H1 (cell line): ENCODE measurements around the gene RERE. TPM values are rescaled to one million over a fixed set of nuclear protein-coding genes. Genes with fewer than 3 reads are reported as not detected.
A peak's percentile ranks its signal among the peaks of the same experiment; 100 is the strongest.

Experiments used
- CTCF ChIA-PET: fragments of 300-600 bp; sonication (Branson Sonifier 250); formaldehyde crosslinking; loops from one replicate; lab custom pipeline; 2021; ENCODE audit not compliant: partially characterized antibody; lab: Charles Lee
- POLR2A ChIA-PET: fragments of 300-600 bp; sonication (Branson Sonifier 250); formaldehyde crosslinking; loops from one replicate; lab custom pipeline; 2021; ENCODE audit warnings: inconsistent platforms; ENCODE audit not compliant: partially characterized antibody; lab: Charles Lee
- DNase-seq, 2 experiments: peaks; one replicate each; pipeline versions ENCODE4 v3.0.0 to v3.0.0-alpha.2; 2010 to 2022; ENCODE audit warnings: low spot score in 2 of 2, low read depth in 1 of 2, mixed read lengths in 1 of 2
- FAIRE-seq: peaks from 2 replicates; lab custom pipeline; 2011; peaks lifted over from hg19 to GRCh38; lab: Jason Lieb, UNC
- H2AFZ ChIP-seq: 2 replicates; pipeline ENCODE4 v1.8.1; 2012; ENCODE audit warnings: low read length, inconsistent platforms
- H2AK5ac ChIP-seq: 2 replicates; pipeline ENCODE4 v1.6.1; 2013; ENCODE audit warnings: low read depth, low read length
- H2BK120ac ChIP-seq: replicated peaks from 2 replicates; pipeline ENCODE3; 2013; ENCODE audit warnings: low read depth, low read length, inconsistent platforms
- H2BK12ac ChIP-seq: 2 replicates; pipeline ENCODE4 v1.6.1; 2013; ENCODE audit warnings: low read depth, low read length
- H2BK15ac ChIP-seq: 2 replicates; pipeline ENCODE4 v1.6.1; 2013; ENCODE audit warnings: low read length
- H2BK20ac ChIP-seq: 2 replicates; pipeline ENCODE4 v1.6.1; 2013; ENCODE audit warnings: low read length
- H2BK5ac ChIP-seq: 2 replicates; pipeline ENCODE4 v1.6.1; 2013; ENCODE audit warnings: low read depth, low read length
- H3K14ac ChIP-seq: 2 replicates; pipeline ENCODE4 v1.6.1; 2013; ENCODE audit warnings: inconsistent platforms; ENCODE audit not compliant: insufficient read length
- H3K18ac ChIP-seq: 2 replicates; pipeline ENCODE4 v1.6.1; 2013; ENCODE audit warnings: low read length; ENCODE audit errors: extremely low read depth
- H3K23ac ChIP-seq: 2 replicates; pipeline ENCODE4 v1.6.1; 2013; ENCODE audit warnings: inconsistent platforms; ENCODE audit not compliant: insufficient read length
- H3K23me2 ChIP-seq: 2 replicates; pipeline ENCODE4 v1.6.1; 2013; ENCODE audit warnings: low read depth, low read length
- H3K27ac ChIP-seq: 2 replicates; pipeline ENCODE4 v1.6.1; 2011; ENCODE audit warnings: low read depth, low read length, inconsistent platforms
- H3K27me3 ChIP-seq, 4 experiments: replicated peaks in 1 of 4; 1 replicate in 1 of 4; 2 replicates in 3 of 4; pipeline versions ENCODE4 v1.6.1 to v1.8.1; 2011 to 2013; ENCODE audit warnings: low read length in 3 of 4, mild to moderate bottlenecking in 3 of 4, inconsistent platforms in 2 of 4, mixed read lengths in 2 of 4, moderate library complexity in 1 of 4; ENCODE audit not compliant: control insufficient read depth in 3 of 4, insufficient read depth in 3 of 4; ENCODE audit errors: extremely low read depth in 1 of 4
- H3K36me3 ChIP-seq, 4 experiments: 2 replicates each; pipeline versions ENCODE4 v1.6.1 to v1.8.1; 2011 to 2013; ENCODE audit warnings: mild to moderate bottlenecking in 4 of 4, low read length in 3 of 4, moderate library complexity in 2 of 4, control low read depth in 1 of 4, inconsistent platforms in 1 of 4; ENCODE audit not compliant: insufficient read depth in 4 of 4, control insufficient read depth in 2 of 4
- H3K4ac ChIP-seq: replicated peaks from 2 replicates; pipeline ENCODE3; 2013; ENCODE audit warnings: low read length, low read depth, mixed read lengths, inconsistent platforms; ENCODE audit not compliant: insufficient read length
- H3K4me1 ChIP-seq, 4 experiments: replicated peaks in 1 of 4; 1 replicate in 1 of 4; 2 replicates in 3 of 4; pipeline versions ENCODE4 v1.6.1 to v1.8.1; 2011 to 2013; ENCODE audit warnings: low read length in 3 of 4, inconsistent platforms in 2 of 4, mixed read lengths in 1 of 4; ENCODE audit not compliant: insufficient read depth in 4 of 4, control insufficient read depth in 3 of 4
- H3K4me2 ChIP-seq, 2 experiments: 2 replicates each; pipeline versions ENCODE4 v1.6.1 to v1.8.1; 2011 to 2013; ENCODE audit warnings: low read depth in 2 of 2, low read length in 2 of 2, control low read depth in 1 of 2, inconsistent platforms in 1 of 2, mild to moderate bottlenecking in 1 of 2; ENCODE audit not compliant: insufficient read depth in 1 of 2
- H3K4me3 ChIP-seq, 4 experiments: fragments of 200-600, 300-600 bp in 1 of 4; sonication (generic), shearing (Covaris generic), sonication (Bioruptor Twin) in 1 of 4; 2 replicates each; pipeline versions ENCODE4 v1.5.1 to v1.8.1; 2011 to 2016; ENCODE audit warnings: low read length in 4 of 4, low read depth in 3 of 4, control low read depth in 2 of 4, inconsistent platforms in 2 of 4, mild to moderate bottlenecking in 2 of 4, mixed read lengths in 1 of 4, moderate library complexity in 1 of 4; ENCODE audit not compliant: insufficient read depth in 2 of 4; ENCODE audit errors: extremely low read depth in 1 of 4
- H3K56ac ChIP-seq: replicated peaks from 2 replicates; pipeline ENCODE3; 2013; ENCODE audit warnings: low read depth, mild to moderate bottlenecking, mixed read lengths, low read length, inconsistent platforms; ENCODE audit not compliant: insufficient read length
- H3K79me1 ChIP-seq: 2 replicates; pipeline ENCODE4 v1.6.1; 2013; ENCODE audit warnings: low read depth, low read length, control low read depth
- H3K79me2 ChIP-seq, 2 experiments: 2 replicates each; pipeline versions ENCODE4 v1.6.1 to v1.8.1; 2012 to 2013; ENCODE audit warnings: low read length in 2 of 2, mild to moderate bottlenecking in 2 of 2, inconsistent platforms in 1 of 2; ENCODE audit not compliant: insufficient read depth in 2 of 2, control insufficient read depth in 1 of 2
- H3K9ac ChIP-seq, 4 experiments: replicated peaks in 1 of 4; 1 replicate in 1 of 4; 2 replicates in 3 of 4; pipeline versions ENCODE4 v1.6.1 to v1.8.1; 2011 to 2013; ENCODE audit warnings: low read depth in 3 of 4, low read length in 3 of 4, control low read depth in 2 of 4, mild to moderate bottlenecking in 2 of 4, moderate library complexity in 2 of 4, inconsistent platforms in 1 of 4; ENCODE audit errors: extremely low read depth in 1 of 4
- H3K9me3 ChIP-seq, 2 experiments: 2 replicates each; pipeline versions ENCODE4 v1.6.1 to v1.8.1; 2012 to 2013; ENCODE audit warnings: mild to moderate bottlenecking in 2 of 2, moderate library complexity in 2 of 2, control low read depth in 1 of 2, inconsistent platforms in 1 of 2, low read depth in 1 of 2, low read length in 1 of 2, mixed read lengths in 1 of 2; ENCODE audit not compliant: insufficient read depth in 2 of 2
- H4K20me1 ChIP-seq, 2 experiments: replicated peaks in 1 of 2; 2 replicates each; pipeline versions ENCODE3 to v1.8.1; 2011 to 2013; ENCODE audit warnings: inconsistent platforms in 2 of 2, low read length in 2 of 2, mild to moderate bottlenecking in 1 of 2; ENCODE audit not compliant: insufficient read depth in 2 of 2, control insufficient read depth in 1 of 2
- H4K5ac ChIP-seq: 2 replicates; pipeline ENCODE4 v1.6.1; 2013; ENCODE audit warnings: low read length, low read depth, mixed read lengths, inconsistent platforms; ENCODE audit not compliant: insufficient read length
- H4K8ac ChIP-seq: 2 replicates; pipeline ENCODE4 v1.8.0; 2013; ENCODE audit warnings: mild to moderate bottlenecking, moderate library complexity, low read length, inconsistent platforms; ENCODE audit not compliant: insufficient read depth; ENCODE audit errors: extremely low read depth
- H4K91ac ChIP-seq: replicated peaks from 2 replicates; pipeline ENCODE3; 2013; ENCODE audit warnings: low read length, mixed read lengths, inconsistent platforms; ENCODE audit not compliant: insufficient read length
- FOSL1 ChIP-seq: IDR thresholded peaks from 2 replicates; pipeline ENCODE4 v1.6.1; 2011; ENCODE audit warnings: mild to moderate bottlenecking, low read depth, low read length, moderate library complexity; ENCODE audit not compliant: insufficient read depth
- KDM1A ChIP-seq: fragments of 200-600, 300-600 bp; sonication (generic); IDR thresholded peaks from 2 replicates; pipeline ENCODE4 v1.7.1; 2016; ENCODE audit warnings: mild to moderate bottlenecking, low read length, borderline replicate concordance
- MAFK ChIP-seq: IDR thresholded peaks from 2 replicates; pipeline ENCODE4 v1.6.1; 2012; ENCODE audit warnings: low read depth, mild to moderate bottlenecking, improper control_type of control experiment, low read length
- NRF1 ChIP-seq: IDR thresholded peaks from 2 replicates; pipeline ENCODE4 v1.6.1; 2011; ENCODE audit warnings: mild to moderate bottlenecking, low read depth, low read length, improper control_type of control experiment
- SAP30 ChIP-seq: fragments of 300-600 bp; sonication (generic); IDR thresholded peaks from 2 replicates; pipeline ENCODE4 v1.7.1; 2012; ENCODE audit warnings: low read length, moderate library complexity, mild to moderate bottlenecking, inconsistent platforms; ENCODE audit not compliant: insufficient read depth, insufficient replicate concordance
- WGBS, 2 experiments: shearing (Covaris generic) in 1 of 2; methylation state at CpG; one replicate each; pipeline versions ENCODE4 v1.1.6 to v1.1.7; 2013 to 2015; ENCODE audit warnings: low lambda C conversion rate in 2 of 2, mixed read lengths in 2 of 2, inconsistent platforms in 1 of 2, low coverage in 1 of 2, missing lambda C conversion rate in 1 of 2; ENCODE audit not compliant: insufficient replicate concordance in 2 of 2, insufficient coverage in 1 of 2, insufficient read length in 1 of 2; ENCODE audit errors: extremely low coverage in 1 of 2, missing lambda C conversion rate in 1 of 2; 5-methylcytosine and 5-hydroxymethylcytosine counted together
- polyA plus RNA-seq, 7 experiments: library from polyadenylated mRNA; depleted of rRNA in 3 of 7; stranded (reverse) in 5 of 7; unstranded in 2 of 7; fragments of >200 nt in 5 of 7; fragments of 200-250 nt in 2 of 7; gene quantifications; 1 replicate in 5 of 7; 2 replicates in 1 of 7; 4 replicates in 1 of 7; pipeline versions ENCODE4 v1.2.1 to v1.2.3, GENCODE V29; 2011 to 2013; ENCODE audit warnings: missing spikeins in 2 of 7, mixed read lengths in 2 of 7
- total RNA-seq: library from RNA; stranded (reverse); fragmentation: NEBNext Ultra II Directional; extraction: Animal tissue kit (Norgen Biotek cat#: 25700); gene quantifications from 2 replicates; pipeline ENCODE4 v1.2.1, GENCODE V29; 2021

RERE gene
- total and polyA plus RNA-seq, 2 of the 8 experiments (the other 6 are each of a cell fraction or from before 2014, with no cell fraction given): 15.3 to 142 TPM

DNA sequence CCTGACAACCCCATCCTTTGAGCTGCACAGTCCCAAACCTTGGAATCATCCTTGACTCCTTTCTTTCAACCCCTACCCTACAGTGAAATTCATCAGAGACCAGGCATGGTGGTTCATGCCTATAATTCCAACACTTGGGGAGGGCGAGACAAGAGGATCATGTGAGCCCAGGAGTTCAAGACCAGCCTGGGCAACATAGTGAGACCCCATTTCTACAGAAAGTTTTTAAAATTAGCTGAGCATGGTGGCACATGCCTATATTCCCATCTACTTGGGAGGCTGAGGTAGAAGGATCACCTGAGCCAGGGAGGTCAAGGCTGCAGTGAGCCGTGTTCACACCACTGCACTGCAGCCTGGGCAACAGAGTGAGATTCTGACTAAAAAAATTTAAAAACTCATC, 34.5 kb downstream of the RERE start:
- CTCF ChIA-PET: interaction anchor here (0.5 to 1.9 kb wide), 3 partner anchors 20 to 69 kb away, joined by 3 to 8 read pairs (median 6); no protein-coding TSS in a partner anchor
- no peak for FAIRE-seq
- no peak overlapping the region for H3K4ac ChIP-seq

More for the DNA sequence above, 34.5 kb downstream of the RERE start:
- peaks cover 3 to 78% of the 10 kb centered on the region in 2 experiments; a peak in 3 of 4 replicates for H3K79me2 ChIP-seq
- H2BK15ac ChIP-seq: no peak overlapping the region
- H3K36me3 ChIP-seq: no peaks in the 10 kb centered on the region; a peak in 1 of 8 replicates
- H3K18ac ChIP-seq: no peak overlapping the region
- H3K4me1 ChIP-seq: peaks cover 3 to 10% (median 4%) of the 10 kb centered on the region in 4 experiments; a peak in 1 of 7 replicates
- H4K8ac ChIP-seq: no peak overlapping the region
- peak in 1 of 2 experiments; percentile 24 for DNase-seq
- no peak overlapping the region for H3K9ac ChIP-seq
- no peaks in the 10 kb centered on the region for H3K27me3 ChIP-seq
- H4K20me1 ChIP-seq: peaks cover 0 to 4% of the 10 kb centered on the region in 2 experiments
- H3K27ac ChIP-seq: no peak overlapping the region
- H3K4me3 ChIP-seq: no peak overlapping the region
- no peak overlapping the region for H3K14ac ChIP-seq
- no peak overlapping the region for H2BK5ac ChIP-seq
- POLR2A ChIA-PET: interaction anchor here (1.2 kb wide), 1 partner anchor 19 kb away, joined by 4 read pairs; no protein-coding TSS in a partner anchor
- H3K4me2 ChIP-seq: no peak overlapping the region
- no peak overlapping the region for H2BK120ac ChIP-seq
- H4K91ac ChIP-seq: no peak overlapping the region
- no peak overlapping the region for H2AFZ ChIP-seq
- no peak overlapping the region for H3K56ac ChIP-seq
- WGBS, 2 experiments: 90% methylated on average over 2 of the region's 2 CpGs; no CpG with 5 or more reads in 1 of the 2 experiments
- peaks cover 6% of the 10 kb centered on the region for H3K79me1 ChIP-seq
- no peak overlapping the region for H2BK20ac ChIP-seq
- H2BK12ac ChIP-seq: no peak overlapping the region
- H2AK5ac ChIP-seq: no peak overlapping the region
- no peaks in the 10 kb centered on the region for H3K23me2 ChIP-seq
- no peaks in the 10 kb centered on the region for H3K9me3 ChIP-seq
- H3K23ac ChIP-seq: no peak overlapping the region
- H4K5ac ChIP-seq: no peak overlapping the region
- no peak for TF ChIP-seq MAFK
- 0 out of 2 replicates have a peak, but pooled peaks have one; percentile 68 for TF ChIP-seq KDM1A
- no peak for TF ChIP-seq NRF1
- TF ChIP-seq SAP30: no peak
- TF ChIP-seq FOSL1: no peak
